VCaP (cell line): ENCODE results near the gene SEMA3E.

Experiments used
- H3K27ac ChIP-seq: fragments of 450-650 bp; 2 replicates; pipeline ENCODE4 v1.5.1; 2017
- CTCF ChIP-seq: fragments of 450-650 bp; conservative IDR thresholded peaks from 2 replicates; pipeline ENCODE4 v1.5.1; 2017; ENCODE audit warnings: mild to moderate bottlenecking, moderate library complexity

Gene SEMA3E

GRCh38 chr7:83531766-83532165, 117.2 kb downstream of the SEMA3E start:
- no peak overlapping the region for H3K27ac ChIP-seq
- no peak for TF ChIP-seq CTCF

GRCh38 chr7:83528925-83529423, 120.0 kb downstream of the SEMA3E start:
- no peak for TF ChIP-seq CTCF
- H3K27ac ChIP-seq: no peak overlapping the region

GRCh38 chr7:83524277-83525075, 124.5 kb downstream of the SEMA3E start:
- TF ChIP-seq CTCF: no peak
- no peak overlapping the region for H3K27ac ChIP-seq

- no peak for TF ChIP-seq CTCF
- H3K27ac ChIP-seq: no peak overlapping the region
Measured at GRCh38 chr7:83520726-83521125, 128.2 kb downstream of the SEMA3E start.

- TF ChIP-seq CTCF: no peak
- H3K27ac ChIP-seq: no peak overlapping the region
Measured at GRCh38 chr7:83519240-83519639, 129.7 kb downstream of the SEMA3E start.

GRCh38 chr7:83517035-83517700, 131.8 kb downstream of the SEMA3E start:
- TF ChIP-seq CTCF: no peak

GRCh38 chr7:83514977-83515376, 134.0 kb downstream of the SEMA3E start:
- no peak for TF ChIP-seq CTCF
- H3K27ac ChIP-seq: no peak overlapping the region

More at GRCh38 chr7:83517035-83517700, 131.8 kb downstream of the SEMA3E start:
- no peak overlapping the region for H3K27ac ChIP-seq
